EL (cell line): ENCODE measurements around the gene VWA1.
A peak's percentile ranks its signal among the peaks of the same experiment; 100 is the strongest.
"Not testable (repeated sequence)": the region's sequence is repeated elsewhere in the genome, so short reads cannot be mapped to it uniquely, and the experiment has no call there.

ENCODE experiments used
- DNase-seq: peaks from one replicate; pipeline ENCODE4 v3.0.0-alpha.2; 2016

VWA1 gene

GRCh38 chr1:1437033-1437903, 1.8 kb downstream of the VWA1 start:
- DNase-seq = no peak

GRCh38 chr1:1437904-1438376, 2.5 kb downstream of the VWA1 start:
- DNase-seq = peak; percentile 29

- DNase-seq = no peak
Observed at GRCh38 chr1:1438531-1439381, 3.3 kb downstream of the VWA1 start.

- no peak for DNase-seq
Observed at GRCh38 chr1:1439546-1440261, 4.2 kb downstream of the VWA1 start.

GRCh38 chr1:1440262-1441001, 4.9 kb downstream of the VWA1 start:
- DNase-seq = no peak

GRCh38 chr1:1441002-1441888, 5.8 kb downstream of the VWA1 start:
- DNase-seq = peak; percentile 32

- no peak for DNase-seq
Observed at GRCh38 chr1:1442069-1442770, 6.7 kb downstream of the VWA1 start.

GRCh38 chr1:1446631-1447030, 11.1 kb downstream of the VWA1 start:
- not testable (repeated sequence) for DNase-seq

GRCh38 chr1:1449099-1449739, 13.7 kb downstream of the VWA1 start, which contains the start of gene ATAD3C:
ATAD3C (plus strand) TSS chr1:1449689; CDS start chr1:1450684, 995 bp downstream.
- DNase-seq = no peak

GRCh38 chr1:1450616-1451015, 15.1 kb downstream of the VWA1 start:
- DNase-seq = not testable (repeated sequence)

- DNase-seq = no peak
Observed at GRCh38 chr1:1451696-1452364, 16.3 kb downstream of the VWA1 start.

GRCh38 chr1:1452365-1452739, 16.9 kb downstream of the VWA1 start:
- DNase-seq = not testable (repeated sequence)

GRCh38 chr1:1452882-1453281, 17.4 kb downstream of the VWA1 start:
- no peak for DNase-seq

GRCh38 chr1:1454286-1455056, 19.0 kb downstream of the VWA1 start:
- DNase-seq = not testable (repeated sequence)

- DNase-seq = no peak
Observed at GRCh38 chr1:1455366-1455884, 19.9 kb downstream of the VWA1 start.

- not testable (repeated sequence) for DNase-seq
Observed at GRCh38 chr1:1455934-1456333, 20.4 kb downstream of the VWA1 start.

- DNase-seq = not testable (repeated sequence)
Observed at GRCh38 chr1:1456683-1457255, 21.3 kb downstream of the VWA1 start.

GRCh38 chr1:1459156-1459555, 23.7 kb downstream of the VWA1 start:
- not testable (repeated sequence) for DNase-seq
